ENCODE data around the gene HERPUD1.
A peak's percentile ranks its signal among the peaks of the same experiment; 100 is the strongest.

Gene HERPUD1

DNA sequence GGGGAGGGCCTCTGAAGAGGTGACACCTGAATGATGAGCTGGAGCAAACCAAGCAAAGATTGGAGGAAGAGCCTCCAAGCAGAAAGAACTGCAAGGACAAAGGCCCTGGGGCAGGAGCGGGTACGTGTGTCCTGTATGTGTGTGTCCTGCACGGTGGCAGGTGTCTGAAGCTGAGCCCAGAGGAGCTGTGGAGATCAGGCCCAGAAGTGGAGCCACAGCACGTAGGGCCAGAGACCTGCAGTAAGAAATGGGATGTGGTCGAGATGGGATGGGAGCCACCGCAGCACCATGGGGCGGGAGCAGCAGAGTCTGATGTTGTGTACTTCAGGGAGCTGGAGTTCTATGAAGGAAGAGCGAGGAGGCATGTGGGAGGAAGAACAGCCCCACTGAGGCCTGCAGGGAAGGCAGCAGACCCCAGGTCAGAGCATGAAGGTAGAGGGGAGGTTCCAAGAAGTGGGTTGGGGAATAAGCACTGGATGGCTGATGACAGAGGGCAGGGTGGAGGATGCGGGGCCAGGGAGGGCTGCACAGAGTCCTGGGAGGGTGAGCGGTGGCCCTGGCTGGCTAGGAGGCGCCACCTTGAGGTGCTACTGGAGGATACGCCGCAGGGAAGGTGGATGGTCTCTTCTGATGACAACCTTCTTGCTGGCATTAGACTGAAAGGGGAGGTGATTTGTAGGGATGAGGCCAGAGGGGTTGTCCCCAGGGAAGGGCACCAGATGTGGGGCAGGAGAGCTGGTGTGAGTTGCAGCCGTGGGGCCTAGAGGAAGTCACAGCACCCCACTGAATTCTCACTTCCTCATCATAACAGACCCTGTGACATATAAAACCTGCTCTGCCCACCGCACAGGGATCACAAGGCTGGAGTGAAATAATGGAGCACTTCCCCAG lies 19.2 kb downstream of the HERPUD1 start:
- no peaks in the 10 kb centered on the region for H4K20me1 ChIP-seq (ENCODE audit: low read depth, low read length)

DNA sequence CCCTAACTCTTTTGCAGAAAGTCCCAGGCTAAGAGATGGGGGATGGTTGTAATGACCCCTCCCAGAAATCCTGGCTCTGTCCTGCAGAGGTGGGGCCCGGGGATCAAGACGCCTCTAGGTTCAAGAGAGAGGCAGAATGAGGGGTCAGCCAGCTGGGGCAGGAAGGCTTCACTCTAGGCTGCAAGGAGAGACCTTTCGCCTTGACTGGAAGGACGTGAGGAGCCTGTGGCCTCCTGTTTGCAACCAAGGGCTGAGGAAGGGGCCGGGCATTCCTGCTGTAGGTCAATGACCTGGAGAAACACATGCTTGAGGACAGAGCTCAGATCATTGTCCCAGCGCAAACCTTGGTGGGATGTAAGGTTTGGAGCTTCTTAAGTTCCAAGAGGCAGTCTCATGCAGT lies 21.1 kb downstream of the HERPUD1 start:
- no peak overlapping the region for H3K4me3 ChIP-seq (ENCODE audit: insufficient read depth, low read length, poor library complexity, severe bottlenecking)
- H4K20me1 ChIP-seq (ENCODE audit: low read depth, low read length) = no peaks in the 10 kb centered on the region
- no peaks in the 10 kb centered on the region for H3K9me2 ChIP-seq (replicated peaks; ENCODE audit: insufficient read depth, low read length)
- no peaks in the 10 kb centered on the region for H3K9me3 ChIP-seq (ENCODE audit: insufficient read depth, low read length)
- H3K27ac ChIP-seq (ENCODE audit: low read depth, low read length) = no peak overlapping the region
- no peak overlapping the region for H3K4me2 ChIP-seq (ENCODE audit: low read depth, low read length, poor library complexity, severe bottlenecking)
- peaks cover 17% of the 10 kb centered on the region for H3F3A ChIP-seq (ENCODE audit: insufficient read depth)
- H3K27me3 ChIP-seq (ENCODE audit: low read length) = no peaks in the 10 kb centered on the region
- no peak overlapping the region for H3K9ac ChIP-seq (ENCODE audit: low read length)
- H3K36me3 ChIP-seq (ENCODE audit: low read length) = no peaks in the 10 kb centered on the region
- no peak overlapping the region for H2AFZ ChIP-seq (ENCODE audit: low read depth, low read length, severe bottlenecking)
- H3K79me2 ChIP-seq (ENCODE audit: insufficient read depth, low read length) = no peaks in the 10 kb centered on the region
- no peak for TF ChIP-seq EZH2phosphoT487 (conservative IDR thresholded peaks at IDR 0.05; ENCODE audit: low read length)
- TF ChIP-seq, protein P1, sequence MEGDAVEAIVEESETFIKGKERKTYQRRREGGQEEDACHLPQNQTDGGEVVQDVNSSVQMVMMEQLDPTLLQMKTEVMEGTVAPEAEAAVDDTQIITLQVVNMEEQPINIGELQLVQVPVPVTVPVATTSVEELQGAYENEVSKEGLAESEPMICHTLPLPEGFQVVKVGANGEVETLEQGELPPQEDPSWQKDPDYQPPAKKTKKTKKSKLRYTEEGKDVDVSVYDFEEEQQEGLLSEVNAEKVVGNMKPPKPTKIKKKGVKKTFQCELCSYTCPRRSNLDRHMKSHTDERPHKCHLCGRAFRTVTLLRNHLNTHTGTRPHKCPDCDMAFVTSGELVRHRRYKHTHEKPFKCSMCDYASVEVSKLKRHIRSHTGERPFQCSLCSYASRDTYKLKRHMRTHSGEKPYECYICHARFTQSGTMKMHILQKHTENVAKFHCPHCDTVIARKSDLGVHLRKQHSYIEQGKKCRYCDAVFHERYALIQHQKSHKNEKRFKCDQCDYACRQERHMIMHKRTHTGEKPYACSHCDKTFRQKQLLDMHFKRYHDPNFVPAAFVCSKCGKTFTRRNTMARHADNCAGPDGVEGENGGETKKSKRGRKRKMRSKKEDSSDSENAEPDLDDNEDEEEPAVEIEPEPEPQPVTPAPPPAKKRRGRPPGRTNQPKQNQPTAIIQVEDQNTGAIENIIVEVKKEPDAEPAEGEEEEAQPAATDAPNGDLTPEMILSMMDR (IDR thresholded peaks at IDR 0.05; ENCODE audit: insufficient read depth, low read length, poor library complexity, severe bottlenecking) = no peak

More for the DNA sequence above, 19.2 kb downstream of the HERPUD1 start:
- Histone ChIP-seq H3K27ac (ENCODE audit: low read depth, low read length) (peak overlapping the region; percentile 15), H2AFZ (ENCODE audit: low read depth, low read length, severe bottlenecking) (peak overlapping the region; percentile 1), H3K79me2 (ENCODE audit: insufficient read depth, low read length) (no peaks in the 10 kb centered on the region), H3K27me3 (ENCODE audit: low read length) (no peaks in the 10 kb centered on the region), H3K9me2 (replicated peaks; ENCODE audit: insufficient read depth, low read length) (no peaks in the 10 kb centered on the region), H3F3A (ENCODE audit: insufficient read depth) (peaks cover 34% of the 10 kb centered on the region), H3K9ac (ENCODE audit: low read length) (peak overlapping the region; percentile 24; the same call in 1 of the 2 replicates), H3K4me2 (ENCODE audit: low read depth, low read length, poor library complexity, severe bottlenecking) (peak overlapping the region; percentile 23), H3K9me3 (ENCODE audit: insufficient read depth, low read length) (no peaks in the 10 kb centered on the region), H3K36me3 (ENCODE audit: low read length) (no peaks in the 10 kb centered on the region), H3K4me3 (ENCODE audit: insufficient read depth, low read length, poor library complexity, severe bottlenecking) (no peak overlapping the region)
- no peak for TF ChIP-seq EZH2phosphoT487 (conservative IDR thresholded peaks at IDR 0.05; ENCODE audit: low read length)
- TF ChIP-seq, protein P1 (IDR thresholded peaks at IDR 0.05; ENCODE audit: insufficient read depth, low read length, poor library complexity, severe bottlenecking) = peak; percentile 79

DNA sequence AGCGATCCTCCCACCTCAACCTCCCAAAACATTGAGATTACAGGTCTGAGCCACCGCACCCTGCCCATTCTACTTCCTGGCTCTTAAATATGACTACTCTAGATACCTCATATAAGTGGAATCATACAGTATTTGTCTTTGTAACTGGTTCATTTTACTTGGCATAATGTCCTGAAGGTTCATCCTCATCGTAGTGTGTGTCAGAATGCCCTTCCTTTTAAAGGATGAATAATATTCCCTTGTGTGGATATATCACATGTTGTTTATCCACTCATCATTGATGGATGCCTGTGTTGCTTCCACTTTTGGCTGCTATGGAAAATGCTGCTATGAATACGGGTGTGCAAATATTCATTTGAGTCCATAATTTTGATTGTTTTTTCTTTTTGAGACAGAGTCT lies 24.1 kb downstream of the HERPUD1 start:
- no peaks in the 10 kb centered on the region for H3K9me2 ChIP-seq (replicated peaks; ENCODE audit: insufficient read depth, low read length)
- no peak overlapping the region for H3K9ac ChIP-seq (ENCODE audit: low read length)
- H4K20me1 ChIP-seq (ENCODE audit: low read depth, low read length) = no peaks in the 10 kb centered on the region
- no peaks in the 10 kb centered on the region for H3K9me3 ChIP-seq (ENCODE audit: insufficient read depth, low read length)
- no peak overlapping the region for H2AFZ ChIP-seq (ENCODE audit: low read depth, low read length, severe bottlenecking)
- H3K79me2 ChIP-seq (ENCODE audit: insufficient read depth, low read length) = no peaks in the 10 kb centered on the region
- H3K27me3 ChIP-seq (ENCODE audit: low read length) = no peaks in the 10 kb centered on the region
- H3K36me3 ChIP-seq (ENCODE audit: low read length) = no peaks in the 10 kb centered on the region
- H3K4me2 ChIP-seq (ENCODE audit: low read depth, low read length, poor library complexity, severe bottlenecking) = no peak overlapping the region
- H3F3A ChIP-seq (ENCODE audit: insufficient read depth) = peaks cover 7% of the 10 kb centered on the region; the same call in 1 of the 2 replicates
- H3K4me3 ChIP-seq (ENCODE audit: insufficient read depth, low read length, poor library complexity, severe bottlenecking) = no peak overlapping the region
- H3K27ac ChIP-seq (ENCODE audit: low read depth, low read length) = no peak overlapping the region
- TF ChIP-seq, protein P1 (IDR thresholded peaks at IDR 0.05; ENCODE audit: insufficient read depth, low read length, poor library complexity, severe bottlenecking) = no peak
- no peak for TF ChIP-seq EZH2phosphoT487 (conservative IDR thresholded peaks at IDR 0.05; ENCODE audit: low read length)
